Hematopoietic multipotent progenitor cell treated with erythropoietin and hydrocortisone succinate and interleukin-3 and kit ligand, for 17 days (in vitro differentiated cells): ENCODE measurements around the gene SHC4.

Experiments used
- DNase-seq: peaks from one replicate; pipeline ENCODE4 v3.0.0-alpha.2; 2015; ENCODE audit warnings: low spot score

SHC4 gene

GRCh38 chr15:48968066-48968465, 4.3 kb upstream of the SHC4 start:
- DNase-seq, result no peak

GRCh38 chr15:48967336-48967735, 3.6 kb upstream of the SHC4 start:
- DNase-seq, result no peak

- DNase-seq, result no peak
Measured at GRCh38 chr15:48966595-48967301, 3.0 kb upstream of the SHC4 start.

- no peak for DNase-seq
Measured at GRCh38 chr15:48965972-48966371, 2.3 kb upstream of the SHC4 start.

GRCh38 chr15:48964898-48965297, 1.2 kb upstream of the SHC4 start:
- DNase-seq, result no peak

- no peak for DNase-seq
Measured at GRCh38 chr15:48962662-48963523, 826 bp downstream of the SHC4 start.

- DNase-seq, result no peak
Measured at GRCh38 chr15:48955967-48956366, 7.8 kb downstream of the SHC4 start.

GRCh38 chr15:48955370-48955769, 8.3 kb downstream of the SHC4 start:
- no peak for DNase-seq

GRCh38 chr15:48954538-48954937, 9.2 kb downstream of the SHC4 start:
- DNase-seq, result no peak

GRCh38 chr15:48946840-48947187, 16.9 kb downstream of the SHC4 start:
- no peak for DNase-seq

GRCh38 chr15:48946074-48946839, 17.5 kb downstream of the SHC4 start:
- DNase-seq, result no peak

GRCh38 chr15:48945386-48945785, 18.3 kb downstream of the SHC4 start:
- DNase-seq, result no peak

- DNase-seq, result no peak
Measured at GRCh38 chr15:48941904-48942303, 21.8 kb downstream of the SHC4 start.

- DNase-seq, result no peak
Measured at GRCh38 chr15:48940508-48940907, 23.2 kb downstream of the SHC4 start.

- DNase-seq, result no peak
Measured at GRCh38 chr15:48939648-48940047, 24.1 kb downstream of the SHC4 start.

GRCh38 chr15:48937886-48938285, 25.8 kb downstream of the SHC4 start:
- DNase-seq, result no peak

- DNase-seq, result no peak
Measured at GRCh38 chr15:48936666-48937065, 27.1 kb downstream of the SHC4 start.

GRCh38 chr15:48935236-48935635, 28.5 kb downstream of the SHC4 start:
- no peak for DNase-seq

- DNase-seq, result no peak
Measured at GRCh38 chr15:48930735-48931134, 33.0 kb downstream of the SHC4 start.

- DNase-seq, result no peak
Measured at GRCh38 chr15:48929661-48930060, 34.1 kb downstream of the SHC4 start.

- no peak for DNase-seq
Measured at GRCh38 chr15:48928877-48929538, 34.7 kb downstream of the SHC4 start.

GRCh38 chr15:48925714-48926223, 38.0 kb downstream of the SHC4 start:
- DNase-seq, result no peak
